Neural crest cell (in vitro differentiated cells): ENCODE measurements around the gene OARD1. TPM values are rescaled to one million over a fixed set of nuclear protein-coding genes. Genes with fewer than 3 reads are reported as not detected.

Source experiments
- DNase-seq: peaks from one replicate; pipeline ENCODE4 v3.0.0; 2021; ENCODE audit warnings: low read depth, mixed read lengths, low spot score
- H3K27ac Mint-ChIP-seq: one replicate; pipeline ENCODE4 v1.8.0; 2021; ENCODE audit warnings: mild to moderate bottlenecking, mixed read lengths; ENCODE audit not compliant: unreplicated experiment
- H3K27me3 Mint-ChIP-seq: 2 replicates; pipeline ENCODE4 v1.8.0; 2021; ENCODE audit warnings: low read depth, mild to moderate bottlenecking, mixed read lengths
- H3K36me3 Mint-ChIP-seq: 2 replicates; pipeline ENCODE4 v1.8.0; 2021; ENCODE audit warnings: low read depth, mild to moderate bottlenecking, mixed read lengths
- H3K4me1 Mint-ChIP-seq: 2 replicates; pipeline ENCODE4 v1.8.0; 2021; ENCODE audit warnings: mixed read lengths
- H3K4me3 Mint-ChIP-seq: one replicate; pipeline ENCODE4 v1.8.0; 2021; ENCODE audit warnings: mild to moderate bottlenecking, mixed read lengths
- H3K9me3 Mint-ChIP-seq: 2 replicates; pipeline ENCODE4 v1.8.0; 2021; ENCODE audit warnings: mixed read lengths
- CTCF ChIP-seq: fragments of 200-600 bp; sonication (generic); conservative IDR thresholded peaks from 2 replicates; pipeline ENCODE4 v1.5.0; 2021; ENCODE audit warnings: antibody characterized with exemption, mild to moderate bottlenecking
- total RNA-seq: library from RNA; stranded (reverse); gene quantifications from 2 replicates; pipeline ENCODE4 v1.2.1, GENCODE V29; 2021

OARD1 gene
- total RNA-seq, 1 donor from 2014 or later = 32.9 TPM

GRCh38 chr6:41066867-41067304, 5.3 kb downstream of the OARD1 start:
- peak; percentile 64 for DNase-seq
- Mint-ChIP-seq H3K36me3 (no peaks in the 10 kb centered on the region), H3K9me3 (no peaks in the 10 kb centered on the region), H3K27ac (no peak overlapping the region), H3K4me1 (peaks cover 17% of the 10 kb centered on the region), H3K27me3 (no peaks in the 10 kb centered on the region), H3K4me3 (peak overlapping the region; percentile 45)
- peak; percentile 95 for TF ChIP-seq CTCF

- H3K27ac Mint-ChIP-seq = no peak overlapping the region
- no peaks in the 10 kb centered on the region for H3K9me3 Mint-ChIP-seq
- H3K4me1 Mint-ChIP-seq = peaks cover 6% of the 10 kb centered on the region
- no peaks in the 10 kb centered on the region for H3K36me3 Mint-ChIP-seq
- no peaks in the 10 kb centered on the region for H3K27me3 Mint-ChIP-seq
- DNase-seq = no peak
- no peak overlapping the region for H3K4me3 Mint-ChIP-seq
- TF ChIP-seq CTCF = no peak
These were observed 6.6 kb downstream of the OARD1 start for GRCh38 chr6:41065550-41066026.

- Mint-ChIP-seq H3K4me3 (no peak overlapping the region), H3K27ac (no peak overlapping the region), H3K36me3 (no peaks in the 10 kb centered on the region), H3K4me1 (peaks cover 4% of the 10 kb centered on the region), H3K27me3 (no peaks in the 10 kb centered on the region), H3K9me3 (no peaks in the 10 kb centered on the region)
- no peak for DNase-seq
- no peak for TF ChIP-seq CTCF
These were observed 7.3 kb downstream of the OARD1 start for GRCh38 chr6:41064841-41065240.

- peaks cover 4% of the 10 kb centered on the region for H3K4me1 Mint-ChIP-seq
- H3K36me3 Mint-ChIP-seq = no peaks in the 10 kb centered on the region
These were observed 8.3 kb downstream of the OARD1 start for GRCh38 chr6:41063884-41064285.

GRCh38 chr6:41062056-41062455, 10.1 kb downstream of the OARD1 start:
- DNase-seq = no peak
- Mint-ChIP-seq H3K9me3 (no peaks in the 10 kb centered on the region), H3K4me1 (peaks cover 4% of the 10 kb centered on the region), H3K4me3 (no peak overlapping the region), H3K27me3 (no peaks in the 10 kb centered on the region), H3K27ac (no peak overlapping the region), H3K36me3 (no peaks in the 10 kb centered on the region)
- no peak for TF ChIP-seq CTCF

More at GRCh38 chr6:41063884-41064285, 8.3 kb downstream of the OARD1 start:
- DNase-seq = no peak
- H3K27me3 Mint-ChIP-seq = no peaks in the 10 kb centered on the region
- no peak overlapping the region for H3K27ac Mint-ChIP-seq
- H3K9me3 Mint-ChIP-seq = no peaks in the 10 kb centered on the region
- no peak overlapping the region for H3K4me3 Mint-ChIP-seq
- no peak for TF ChIP-seq CTCF
